Osteoblast (primary cell): ENCODE data around the gene MPZ. TPM values are rescaled to one million over a fixed set of nuclear protein-coding genes. Genes with fewer than 3 reads are reported as not detected.

ENCODE experiments used
- DNase-seq: peaks from one replicate; pipeline ENCODE4 v3.0.0; 2011; ENCODE audit warnings: low spot score, mixed read lengths; ENCODE audit not compliant: insufficient read length; ENCODE audit errors: missing footprints
- H2AFZ ChIP-seq: 2 replicates; pipeline ENCODE4 v1.6.0; 2011; ENCODE audit warnings: mild to moderate bottlenecking, low read length
- H3K27ac ChIP-seq: 2 replicates; pipeline ENCODE4 v1.5.1; 2011; ENCODE audit warnings: mild to moderate bottlenecking, low read depth, low read length, moderate library complexity
- H3K27me3 ChIP-seq: 2 replicates; pipeline ENCODE4 v1.6.0; 2012; ENCODE audit warnings: mild to moderate bottlenecking, control low read depth, inconsistent platforms, low read length, moderate library complexity; ENCODE audit not compliant: insufficient read depth
- H3K36me3 ChIP-seq: 2 replicates; pipeline ENCODE4 v1.5.1; 2011; ENCODE audit warnings: mild to moderate bottlenecking, low read length, control low read depth, moderate library complexity; ENCODE audit not compliant: insufficient read depth
- H3K4me1 ChIP-seq: 2 replicates; pipeline ENCODE4 v1.5.1; 2011; ENCODE audit warnings: mild to moderate bottlenecking, low read length, control low read depth, moderate library complexity; ENCODE audit not compliant: insufficient read depth
- H3K4me2 ChIP-seq: 2 replicates; pipeline ENCODE4 v1.6.0; 2011; ENCODE audit warnings: mild to moderate bottlenecking, low read length; ENCODE audit not compliant: insufficient read depth
- H3K4me3 ChIP-seq: fragments of 200-600 bp; sonication (generic); 3 replicates; pipeline ENCODE4 v1.5.1; 2012; ENCODE audit warnings: mild to moderate bottlenecking, low read length, inconsistent platforms; ENCODE audit not compliant: insufficient read depth
- H3K79me2 ChIP-seq: 2 replicates; pipeline ENCODE4 v1.6.0; 2012; ENCODE audit warnings: mild to moderate bottlenecking, low read length, control low read depth, inconsistent platforms; ENCODE audit not compliant: insufficient read depth
- H3K9me3 ChIP-seq: 2 replicates; pipeline ENCODE4 v1.5.1; 2011; ENCODE audit warnings: low read depth, low read length, control low read depth
- H4K20me1 ChIP-seq: 2 replicates; pipeline ENCODE4 v1.6.0; 2012; ENCODE audit warnings: mild to moderate bottlenecking, low read length, control low read depth; ENCODE audit not compliant: insufficient read depth
- total RNA-seq: library from RNA; depleted of rRNA; stranded (reverse); fragments of >200 nt; gene quantifications from 2 replicates; pipeline ENCODE4 v1.2.3, GENCODE V29; 2012
- TF ChIP-seq, protein P1 (sequence below): IDR thresholded peaks from 2 replicates; pipeline ENCODE4 v1.5.1; 2011; ENCODE audit warnings: mild to moderate bottlenecking, low read depth, low read length, moderate library complexity; ENCODE audit errors: extremely low read depth

The MPZ gene
- total RNA-seq, 1 donor: 2.2 TPM

DNA sequence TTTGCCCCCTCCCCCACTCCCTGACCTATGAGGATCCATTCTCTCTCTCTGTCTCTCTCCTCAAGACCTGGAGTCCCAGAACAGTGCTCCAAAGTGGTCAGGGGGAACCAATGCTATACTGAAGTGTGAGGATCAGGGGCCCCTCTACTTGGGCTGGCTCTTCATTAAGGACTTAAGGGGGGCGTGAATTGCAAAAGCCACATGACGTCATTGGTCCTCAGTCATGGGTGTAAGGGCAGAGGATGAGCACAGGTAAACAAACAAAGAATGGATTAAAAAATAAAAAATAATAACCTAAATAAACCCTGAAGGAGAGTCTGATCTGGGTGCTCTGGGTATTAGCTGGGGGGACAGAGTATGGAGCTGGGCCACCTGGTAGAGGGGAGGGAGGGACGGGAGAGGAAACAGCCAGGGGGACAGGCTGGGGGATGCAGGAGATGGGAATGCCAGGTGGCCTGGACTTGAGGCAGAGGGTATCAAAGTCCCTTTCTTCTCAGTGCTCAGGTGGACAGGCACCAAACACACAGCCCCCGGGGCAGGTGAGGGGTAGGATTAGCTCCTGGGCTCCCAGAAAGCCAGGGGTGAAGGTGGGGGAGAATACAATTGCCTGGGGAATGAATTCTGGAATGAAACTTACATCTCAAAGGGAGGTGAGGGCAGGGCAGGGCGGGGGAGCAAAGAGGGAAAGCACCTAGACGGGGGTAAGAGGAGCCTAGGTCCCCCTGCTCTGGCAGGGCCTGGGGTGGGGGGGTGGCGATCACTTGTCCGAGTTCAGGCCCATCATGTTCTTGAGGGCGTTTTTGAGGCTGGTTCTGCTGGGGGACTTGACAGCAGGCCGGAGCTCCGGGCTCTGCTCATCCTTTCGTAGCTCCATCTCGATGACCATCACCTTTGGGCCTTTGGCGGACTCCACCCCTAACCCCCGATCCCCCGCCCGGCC lies 4.6 kb downstream of the MPZ start:
- Histone ChIP-seq H3K36me3 (no peaks in the 10 kb centered on the region), H3K79me2 (peaks cover 10% of the 10 kb centered on the region), H4K20me1 (no peaks in the 10 kb centered on the region), H3K4me2 (peak overlapping the region; percentile 87), H3K27ac (peak overlapping the region; percentile 9), H2AFZ (peak overlapping the region; percentile 95), H3K27me3 (no peaks in the 10 kb centered on the region), H3K9me3 (no peaks in the 10 kb centered on the region), H3K4me1 (peaks cover 29% of the 10 kb centered on the region), H3K4me3 (peak overlapping the region; percentile 84)
- peak; percentile 73 for DNase-seq
- TF ChIP-seq, protein P1, sequence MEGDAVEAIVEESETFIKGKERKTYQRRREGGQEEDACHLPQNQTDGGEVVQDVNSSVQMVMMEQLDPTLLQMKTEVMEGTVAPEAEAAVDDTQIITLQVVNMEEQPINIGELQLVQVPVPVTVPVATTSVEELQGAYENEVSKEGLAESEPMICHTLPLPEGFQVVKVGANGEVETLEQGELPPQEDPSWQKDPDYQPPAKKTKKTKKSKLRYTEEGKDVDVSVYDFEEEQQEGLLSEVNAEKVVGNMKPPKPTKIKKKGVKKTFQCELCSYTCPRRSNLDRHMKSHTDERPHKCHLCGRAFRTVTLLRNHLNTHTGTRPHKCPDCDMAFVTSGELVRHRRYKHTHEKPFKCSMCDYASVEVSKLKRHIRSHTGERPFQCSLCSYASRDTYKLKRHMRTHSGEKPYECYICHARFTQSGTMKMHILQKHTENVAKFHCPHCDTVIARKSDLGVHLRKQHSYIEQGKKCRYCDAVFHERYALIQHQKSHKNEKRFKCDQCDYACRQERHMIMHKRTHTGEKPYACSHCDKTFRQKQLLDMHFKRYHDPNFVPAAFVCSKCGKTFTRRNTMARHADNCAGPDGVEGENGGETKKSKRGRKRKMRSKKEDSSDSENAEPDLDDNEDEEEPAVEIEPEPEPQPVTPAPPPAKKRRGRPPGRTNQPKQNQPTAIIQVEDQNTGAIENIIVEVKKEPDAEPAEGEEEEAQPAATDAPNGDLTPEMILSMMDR: no peak

DNA sequence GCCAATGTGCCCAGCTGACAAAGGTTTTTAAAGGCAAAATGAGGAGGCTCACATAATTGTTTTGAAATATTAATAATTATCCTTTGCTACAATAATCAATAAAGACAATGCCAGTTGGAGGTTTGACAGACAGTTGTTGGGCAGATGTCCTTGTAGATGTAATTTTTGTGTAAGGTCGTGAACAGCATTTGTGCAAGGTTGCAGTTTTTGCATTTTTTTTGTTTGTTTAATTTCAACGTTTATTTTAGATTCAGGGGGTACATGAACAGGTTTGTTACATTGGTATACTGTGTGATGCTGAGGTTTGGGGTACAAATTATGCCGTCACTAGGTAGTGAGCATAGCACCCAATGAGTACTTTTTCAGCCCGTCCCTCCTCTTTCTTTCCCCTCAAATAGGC lies 9.3 kb downstream of the MPZ start:
- Histone ChIP-seq H3K79me2 (peaks cover 7% of the 10 kb centered on the region), H3K4me2 (no peak overlapping the region), H3K4me3 (no peak overlapping the region), H3K9me3 (no peaks in the 10 kb centered on the region), H2AFZ (no peak overlapping the region), H3K4me1 (peaks cover 7% of the 10 kb centered on the region), H3K36me3 (no peaks in the 10 kb centered on the region), H4K20me1 (no peaks in the 10 kb centered on the region), H3K27me3 (no peaks in the 10 kb centered on the region), H3K27ac (no peak overlapping the region)
- DNase-seq: no peak
- TF ChIP-seq, protein P1: no peak

DNA sequence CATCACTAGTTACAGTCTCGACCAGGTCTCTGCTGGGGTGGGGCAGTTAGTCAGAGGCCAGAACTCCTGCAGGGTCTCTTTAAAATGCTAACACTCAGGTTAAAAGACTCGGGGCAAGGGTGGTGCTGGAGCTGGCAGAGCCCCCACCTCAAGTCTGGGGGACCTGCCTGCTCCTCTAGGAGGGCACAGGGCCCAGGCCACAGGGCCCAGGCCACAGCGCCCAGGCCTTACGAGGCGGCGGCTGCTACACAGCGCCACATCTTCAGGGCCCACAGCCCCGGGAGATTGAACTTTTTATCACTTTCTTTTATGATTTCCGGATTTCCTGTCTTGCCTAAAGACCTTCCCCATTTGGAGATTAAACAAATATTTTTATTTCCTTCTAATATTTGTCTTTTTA lies 10.4 kb downstream of the MPZ start:
- Histone ChIP-seq H3K27me3 (no peaks in the 10 kb centered on the region), H3K79me2 (no peaks in the 10 kb centered on the region), H3K27ac (no peak overlapping the region), H3K4me3 (no peak overlapping the region), H3K4me2 (no peak overlapping the region), H3K9me3 (no peaks in the 10 kb centered on the region), H3K36me3 (no peaks in the 10 kb centered on the region), H4K20me1 (no peaks in the 10 kb centered on the region), H2AFZ (no peak overlapping the region), H3K4me1 (no peaks in the 10 kb centered on the region)
- TF ChIP-seq, protein P1: no peak
- no peak for DNase-seq

DNA sequence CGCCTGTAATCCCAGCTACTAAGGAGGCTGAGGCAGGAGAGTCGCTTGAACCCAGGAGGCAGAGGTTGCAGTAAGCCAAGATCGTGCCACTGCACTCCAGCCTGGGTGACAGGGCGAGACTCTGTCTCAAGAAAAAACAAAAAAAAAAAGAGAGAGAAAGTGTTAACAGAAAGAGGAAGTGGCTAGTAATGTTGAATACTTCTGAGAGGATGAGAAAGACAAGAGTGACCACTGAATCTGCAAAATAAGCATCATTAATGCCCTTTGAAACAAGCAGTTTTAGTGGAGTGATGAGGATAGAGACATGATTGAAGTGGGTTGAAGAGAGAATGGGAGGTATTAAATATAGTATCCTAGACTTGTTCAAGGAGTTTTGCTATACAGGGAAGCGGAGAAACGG lies 11.7 kb downstream of the MPZ start:
- H3K27me3 ChIP-seq: no peaks in the 10 kb centered on the region
- H3K4me2 ChIP-seq: no peak overlapping the region
- H4K20me1 ChIP-seq: no peaks in the 10 kb centered on the region
- no peak overlapping the region for H2AFZ ChIP-seq
- H3K9me3 ChIP-seq: no peaks in the 10 kb centered on the region
- no peak overlapping the region for H3K27ac ChIP-seq
- no peak for DNase-seq
- H3K4me1 ChIP-seq: no peaks in the 10 kb centered on the region
- TF ChIP-seq, protein P1: no peak
- no peak overlapping the region for H3K4me3 ChIP-seq
- H3K36me3 ChIP-seq: no peaks in the 10 kb centered on the region
- H3K79me2 ChIP-seq: no peaks in the 10 kb centered on the region
